ENCODE data around the gene AIFM3. TPM values are rescaled to one million over a fixed set of nuclear protein-coding genes. Genes with fewer than 3 reads are reported as not detected.

AIFM3 gene
- total RNA-seq, 1 experiment from 2014 or later = not detected

- H3K9me3 ChIP-seq (ENCODE audit: low read length) = no peaks in the 10 kb centered on the region
- no peak for DNase-seq
- H3K27me3 ChIP-seq (ENCODE audit: low read length) = no peaks in the 10 kb centered on the region
- no peak overlapping the region for H3K4me2 ChIP-seq (ENCODE audit: low read depth, low read length, poor library complexity, severe bottlenecking)
- no peaks in the 10 kb centered on the region for H3K9me2 ChIP-seq (replicated peaks; ENCODE audit: insufficient read depth, low read length)
- no peak overlapping the region for H2AFZ ChIP-seq (ENCODE audit: low read length)
- H4K20me1 ChIP-seq (ENCODE audit: insufficient read depth, low read depth, low read length) = no peaks in the 10 kb centered on the region
- no peaks in the 10 kb centered on the region for H3K36me3 ChIP-seq (ENCODE audit: insufficient read depth, low read length)
- no peak overlapping the region for H3K27ac ChIP-seq (ENCODE audit: low read length)
- no peak overlapping the region for H3K9ac ChIP-seq (ENCODE audit: low read length)
- no peaks in the 10 kb centered on the region for H3K79me2 ChIP-seq (ENCODE audit: low read length)
- peaks cover 9% of the 10 kb centered on the region for H3K4me1 ChIP-seq (ENCODE audit: low read length)
- no peak overlapping the region for H3K4me3 ChIP-seq (ENCODE audit: low read length)
Measured at GRCh38 chr22:20974336-20974955, 7.4 kb downstream of the AIFM3 start.

- H3K9ac ChIP-seq (ENCODE audit: low read length) = no peak overlapping the region
- H3K9me3 ChIP-seq (ENCODE audit: low read length) = no peaks in the 10 kb centered on the region
- no peak overlapping the region for H3K4me3 ChIP-seq (ENCODE audit: low read length)
- H3K4me1 ChIP-seq (ENCODE audit: low read length) = peaks cover 18% of the 10 kb centered on the region
- H3K79me2 ChIP-seq (ENCODE audit: low read length) = no peaks in the 10 kb centered on the region
- H3K4me2 ChIP-seq (ENCODE audit: low read depth, low read length, poor library complexity, severe bottlenecking) = no peak overlapping the region
- H3K27ac ChIP-seq (ENCODE audit: low read length) = no peak overlapping the region
- H3K36me3 ChIP-seq (ENCODE audit: insufficient read depth, low read length) = no peaks in the 10 kb centered on the region
- no peaks in the 10 kb centered on the region for H3K9me2 ChIP-seq (replicated peaks; ENCODE audit: insufficient read depth, low read length)
- DNase-seq = no peak
- no peaks in the 10 kb centered on the region for H4K20me1 ChIP-seq (ENCODE audit: insufficient read depth, low read depth, low read length)
- H2AFZ ChIP-seq (ENCODE audit: low read length) = no peak overlapping the region
- H3K27me3 ChIP-seq (ENCODE audit: low read length) = no peaks in the 10 kb centered on the region
Measured at GRCh38 chr22:20975541-20976290, 8.7 kb downstream of the AIFM3 start.

- peaks cover 25% of the 10 kb centered on the region for H3K4me1 ChIP-seq (ENCODE audit: low read length)
- H3K36me3 ChIP-seq (ENCODE audit: insufficient read depth, low read length) = no peaks in the 10 kb centered on the region
- no peak overlapping the region for H3K4me2 ChIP-seq (ENCODE audit: low read depth, low read length, poor library complexity, severe bottlenecking)
- DNase-seq = no peak
- no peaks in the 10 kb centered on the region for H4K20me1 ChIP-seq (ENCODE audit: insufficient read depth, low read depth, low read length)
- no peaks in the 10 kb centered on the region for H3K9me3 ChIP-seq (ENCODE audit: low read length)
- no peak overlapping the region for H3K9ac ChIP-seq (ENCODE audit: low read length)
- H3K27ac ChIP-seq (ENCODE audit: low read length) = no peak overlapping the region
- peaks cover 4% of the 10 kb centered on the region; the same call in 1 of the 2 replicates for H3K79me2 ChIP-seq (ENCODE audit: low read length)
- H3K27me3 ChIP-seq (ENCODE audit: low read length) = no peaks in the 10 kb centered on the region
- H3K4me3 ChIP-seq (ENCODE audit: low read length) = no peak overlapping the region
- no peak overlapping the region for H2AFZ ChIP-seq (ENCODE audit: low read length)
- no peaks in the 10 kb centered on the region for H3K9me2 ChIP-seq (replicated peaks; ENCODE audit: insufficient read depth, low read length)
Measured at GRCh38 chr22:20976291-20976877, 9.3 kb downstream of the AIFM3 start.

GRCh38 chr22:20977019-20977418, 10.0 kb downstream of the AIFM3 start:
- H3K4me1 ChIP-seq (ENCODE audit: low read length) = peaks cover 27% of the 10 kb centered on the region
- no peak overlapping the region for H3K9ac ChIP-seq (ENCODE audit: low read length)
- no peak overlapping the region for H3K27ac ChIP-seq (ENCODE audit: low read length)
- peaks cover 6% of the 10 kb centered on the region; the same call in 1 of the 2 replicates for H3K79me2 ChIP-seq (ENCODE audit: low read length)
- no peaks in the 10 kb centered on the region for H4K20me1 ChIP-seq (ENCODE audit: insufficient read depth, low read depth, low read length)
- no peaks in the 10 kb centered on the region for H3K9me3 ChIP-seq (ENCODE audit: low read length)
- no peaks in the 10 kb centered on the region for H3K9me2 ChIP-seq (replicated peaks; ENCODE audit: insufficient read depth, low read length)
- no peak for DNase-seq
- no peaks in the 10 kb centered on the region for H3K36me3 ChIP-seq (ENCODE audit: insufficient read depth, low read length)
- H3K27me3 ChIP-seq (ENCODE audit: low read length) = no peaks in the 10 kb centered on the region
- H3K4me3 ChIP-seq (ENCODE audit: low read length) = no peak overlapping the region
- H3K4me2 ChIP-seq (ENCODE audit: low read depth, low read length, poor library complexity, severe bottlenecking) = no peak overlapping the region
- H2AFZ ChIP-seq (ENCODE audit: low read length) = no peak overlapping the region

- Histone ChIP-seq H3K9me2 (replicated peaks; ENCODE audit: insufficient read depth, low read length) (no peaks in the 10 kb centered on the region), H3K27me3 (ENCODE audit: low read length) (no peaks in the 10 kb centered on the region), H2AFZ (ENCODE audit: low read length) (no peak overlapping the region), H3K9me3 (ENCODE audit: low read length) (no peaks in the 10 kb centered on the region), H3K4me3 (ENCODE audit: low read length) (no peak overlapping the region), H3K79me2 (ENCODE audit: low read length) (peaks cover 11% of the 10 kb centered on the region), H3K4me2 (ENCODE audit: low read depth, low read length, poor library complexity, severe bottlenecking) (no peak overlapping the region), H3K27ac (ENCODE audit: low read length) (no peak overlapping the region), H3K4me1 (ENCODE audit: low read length) (peaks cover 23% of the 10 kb centered on the region), H3K9ac (ENCODE audit: low read length) (no peak overlapping the region), H4K20me1 (ENCODE audit: insufficient read depth, low read depth, low read length) (no peaks in the 10 kb centered on the region), H3K36me3 (ENCODE audit: insufficient read depth, low read length) (no peaks in the 10 kb centered on the region)
- no peak for DNase-seq
Measured at GRCh38 chr22:20977516-20978170, 10.6 kb downstream of the AIFM3 start.

GRCh38 chr22:20978419-20978818, 11.4 kb downstream of the AIFM3 start:
- peaks cover 30% of the 10 kb centered on the region for H3K4me1 ChIP-seq (ENCODE audit: low read length)
- no peak overlapping the region for H3K4me3 ChIP-seq (ENCODE audit: low read length)
- no peak overlapping the region for H3K9ac ChIP-seq (ENCODE audit: low read length)
- H3K27ac ChIP-seq (ENCODE audit: low read length) = no peak overlapping the region
- no peaks in the 10 kb centered on the region for H4K20me1 ChIP-seq (ENCODE audit: insufficient read depth, low read depth, low read length)
- H3K27me3 ChIP-seq (ENCODE audit: low read length) = no peaks in the 10 kb centered on the region
- no peak for DNase-seq
- no peak overlapping the region for H2AFZ ChIP-seq (ENCODE audit: low read length)
- H3K9me3 ChIP-seq (ENCODE audit: low read length) = no peaks in the 10 kb centered on the region
- no peak overlapping the region for H3K4me2 ChIP-seq (ENCODE audit: low read depth, low read length, poor library complexity, severe bottlenecking)
- H3K79me2 ChIP-seq (ENCODE audit: low read length) = peaks cover 19% of the 10 kb centered on the region
- H3K36me3 ChIP-seq (ENCODE audit: insufficient read depth, low read length) = no peaks in the 10 kb centered on the region
- H3K9me2 ChIP-seq (replicated peaks; ENCODE audit: insufficient read depth, low read length) = no peaks in the 10 kb centered on the region

- Histone ChIP-seq H3K4me1 (ENCODE audit: low read length) (peaks cover 32% of the 10 kb centered on the region), H3K9me3 (ENCODE audit: low read length) (no peaks in the 10 kb centered on the region), H3K9me2 (replicated peaks; ENCODE audit: insufficient read depth, low read length) (no peaks in the 10 kb centered on the region), H3K27me3 (ENCODE audit: low read length) (no peaks in the 10 kb centered on the region), H3K4me2 (ENCODE audit: low read depth, low read length, poor library complexity, severe bottlenecking) (peak overlapping the region; percentile 48), H2AFZ (ENCODE audit: low read length) (peak overlapping the region; percentile 80), H3K36me3 (ENCODE audit: insufficient read depth, low read length) (no peaks in the 10 kb centered on the region), H3K4me3 (ENCODE audit: low read length) (peak overlapping the region; percentile 45; the same call in 1 of the 2 replicates), H3K9ac (ENCODE audit: low read length) (peak overlapping the region; percentile 45; the same call in 1 of the 2 replicates), H3K27ac (ENCODE audit: low read length) (no peak overlapping the region), H4K20me1 (ENCODE audit: insufficient read depth, low read depth, low read length) (no peaks in the 10 kb centered on the region), H3K79me2 (ENCODE audit: low read length) (peaks cover 28% of the 10 kb centered on the region)
- peak; percentile 97 for DNase-seq
Measured at GRCh38 chr22:20979243-20979809, 12.3 kb downstream of the AIFM3 start.

Data from Karpas-422 (cell line).